Smooth muscle cell (in vitro differentiated cells): Measurements from ENCODE around the gene PMEPA1. TPM values are rescaled to one million over a fixed set of nuclear protein-coding genes. Genes with fewer than 3 reads are reported as not detected.

Source experiments
- DNase-seq: peaks from one replicate; lab custom pipeline; 2025; ENCODE audit not compliant: unreplicated experiment; lab: John Stamatoyannopoulos, UW
- H2AFZ ChIP-seq: fragments of 200-600 bp; sonication (generic); 2 replicates; pipeline ENCODE4 v1.6.0; 2016; ENCODE audit warnings: antibody characterized with exemption, low read depth, mild to moderate bottlenecking
- H3F3A ChIP-seq: fragments of 200-600 bp; sonication (generic); 2 replicates; pipeline ENCODE4 v1.6.0; 2017; ENCODE audit warnings: antibody characterized with exemption, low read depth
- H3K27ac ChIP-seq: fragments of 200-600 bp; sonication (generic); 2 replicates; pipeline ENCODE4 v1.5.1; 2016; ENCODE audit warnings: low read depth, mild to moderate bottlenecking
- H3K27me3 ChIP-seq: fragments of 200-600 bp; sonication (generic); 2 replicates; pipeline ENCODE4 v1.6.1; 2016; ENCODE audit warnings: low read depth, mild to moderate bottlenecking
- H3K36me3 ChIP-seq: fragments of 200-600 bp; sonication (generic); 2 replicates; pipeline ENCODE4 v1.5.1; 2016; ENCODE audit warnings: low read depth
- H3K4me1 ChIP-seq: fragments of 200-600 bp; sonication (generic); 2 replicates; pipeline ENCODE4 v1.5.1; 2016; ENCODE audit warnings: low read depth
- H3K4me2 ChIP-seq: fragments of 200-600 bp; sonication (generic); 2 replicates; pipeline ENCODE4 v1.6.0; 2016; ENCODE audit warnings: mild to moderate bottlenecking
- H3K4me3 ChIP-seq: fragments of 200-600 bp; sonication (generic); 2 replicates; pipeline ENCODE4 v1.5.1; 2016; ENCODE audit warnings: mild to moderate bottlenecking
- H3K79me2 ChIP-seq: fragments of 200-600 bp; sonication (generic); 2 replicates; pipeline ENCODE4 v1.6.0; 2016; ENCODE audit warnings: low read depth, mild to moderate bottlenecking
- H3K9ac ChIP-seq: fragments of 200-600 bp; sonication (generic); 2 replicates; pipeline ENCODE4 v1.6.0; 2016; ENCODE audit warnings: low read depth
- H3K9me3 ChIP-seq: fragments of 200-600 bp; sonication (generic); replicated peaks from 2 replicates; pipeline ENCODE4 v1.5.1; 2016; ENCODE audit warnings: low read depth
- H4K20me1 ChIP-seq: fragments of 200-600 bp; sonication (generic); 2 replicates; pipeline ENCODE4 v1.6.0; 2016; ENCODE audit warnings: low read depth
- CTCF ChIP-seq: fragments of 200-600 bp; sonication (generic); IDR thresholded peaks from 2 replicates; pipeline ENCODE4 v1.5.1; 2017; ENCODE audit warnings: borderline replicate concordance, mild to moderate bottlenecking, antibody characterized with exemption; ENCODE audit not compliant: insufficient read depth, poor library complexity, severe bottlenecking
- WGBS: methylation state at CpG from one replicate; pipeline ENCODE4 v1.1.7; 2016; ENCODE audit warnings: low lambda C conversion rate; 5-methylcytosine and 5-hydroxymethylcytosine counted together
- polyA plus RNA-seq: library from polyadenylated mRNA; unstranded; fragments of >200 nt; fragmentation: Nextera tagmentation; extraction: Ambion mirVana; gene quantifications from 2 replicates; pipeline ENCODE4 v1.2.1, GENCODE V29; 2016
- total RNA-seq: library from RNA; depleted of rRNA; stranded (reverse); fragments of >200 nt; gene quantifications from 2 replicates; pipeline ENCODE4 v1.2.3, GENCODE V29; 2014

The PMEPA1 gene
- total and polyA plus RNA-seq, 2 experiments from 2014 or later: 37.2 to 81.9 TPM

GRCh38 chr20:57675773-57676172, 34.0 kb downstream of the PMEPA1 start:
- no peaks in the 10 kb centered on the region for H3K9me3 ChIP-seq
- H2AFZ ChIP-seq: no peak overlapping the region
- no peak overlapping the region for H3K27ac ChIP-seq
- H4K20me1 ChIP-seq: peaks cover 100% of the 10 kb centered on the region
- no peak for TF ChIP-seq CTCF
- DNase-seq: no peak
- H3K79me2 ChIP-seq: peaks cover 100% of the 10 kb centered on the region
- 82% methylated on average over 12 of the region's 12 CpGs for WGBS
- H3K4me2 ChIP-seq: no peak overlapping the region
- no peak overlapping the region for H3K9ac ChIP-seq
- H3F3A ChIP-seq: peaks cover 10% of the 10 kb centered on the region
- no peaks in the 10 kb centered on the region for H3K27me3 ChIP-seq
- H3K4me3 ChIP-seq: no peak overlapping the region
- no peaks in the 10 kb centered on the region for H3K36me3 ChIP-seq
- H3K4me1 ChIP-seq: no peaks in the 10 kb centered on the region

- Histone ChIP-seq H3K4me2 (no peak overlapping the region), H3K27ac (no peak overlapping the region), H3K79me2 (peaks cover 99% of the 10 kb centered on the region), H3K27me3 (no peaks in the 10 kb centered on the region), H3K9ac (no peak overlapping the region), H2AFZ (no peak overlapping the region), H3K4me3 (no peak overlapping the region), H3K36me3 (no peaks in the 10 kb centered on the region), H3K4me1 (no peaks in the 10 kb centered on the region), H3F3A (no peaks in the 10 kb centered on the region), H4K20me1 (peaks cover 99% of the 10 kb centered on the region), H3K9me3 (no peaks in the 10 kb centered on the region)
- 73% methylated on average over 17 of the region's 17 CpGs for WGBS
- no peak for DNase-seq
- no peak for TF ChIP-seq CTCF
These were observed 36.8 kb downstream of the PMEPA1 start for GRCh38 chr20:57672953-57673575.

GRCh38 chr20:57672164-57672563, 37.7 kb downstream of the PMEPA1 start:
- H3K9me3 ChIP-seq: no peaks in the 10 kb centered on the region
- H3K4me2 ChIP-seq: no peak overlapping the region
- H3K79me2 ChIP-seq: peaks cover 99% of the 10 kb centered on the region
- no peaks in the 10 kb centered on the region for H3K27me3 ChIP-seq
- DNase-seq: no peak
- no peaks in the 10 kb centered on the region for H3F3A ChIP-seq
- H3K36me3 ChIP-seq: no peaks in the 10 kb centered on the region
- no peak for TF ChIP-seq CTCF
- H3K27ac ChIP-seq: no peak overlapping the region
- 91% methylated on average over 26 of the region's 26 CpGs for WGBS
- H4K20me1 ChIP-seq: peaks cover 99% of the 10 kb centered on the region
- H3K4me3 ChIP-seq: no peak overlapping the region
- no peak overlapping the region for H3K9ac ChIP-seq
- H2AFZ ChIP-seq: no peak overlapping the region
- H3K4me1 ChIP-seq: no peaks in the 10 kb centered on the region

GRCh38 chr20:57671662-57672061, 38.2 kb downstream of the PMEPA1 start:
- 94% methylated on average over 4 of the region's 4 CpGs for WGBS

More at GRCh38 chr20:57671662-57672061, 38.2 kb downstream of the PMEPA1 start:
- no peaks in the 10 kb centered on the region for H3F3A ChIP-seq
- no peak overlapping the region for H3K9ac ChIP-seq
- no peaks in the 10 kb centered on the region for H3K27me3 ChIP-seq
- H3K79me2 ChIP-seq: peaks cover 99% of the 10 kb centered on the region
- H4K20me1 ChIP-seq: peaks cover 99% of the 10 kb centered on the region
- H3K4me1 ChIP-seq: no peaks in the 10 kb centered on the region
- no peak overlapping the region for H3K27ac ChIP-seq
- TF ChIP-seq CTCF: no peak
- no peak for DNase-seq
- H3K9me3 ChIP-seq: no peaks in the 10 kb centered on the region
- H3K4me2 ChIP-seq: no peak overlapping the region
- H3K4me3 ChIP-seq: no peak overlapping the region
- H2AFZ ChIP-seq: no peak overlapping the region
- H3K36me3 ChIP-seq: no peaks in the 10 kb centered on the region
